Glomerular endothelial cell (primary cell): ENCODE data around the gene GPR171. TPM values are rescaled to one million over a fixed set of nuclear protein-coding genes. Genes with fewer than 3 reads are reported as not detected.
"Not testable (repeated sequence)": the region's sequence is repeated elsewhere in the genome, so short reads cannot be mapped to it uniquely, and the experiment has no call there.

Experiments used
- DNase-seq: peaks from one replicate; pipeline ENCODE4 v3.0.0-alpha.2; 2011; ENCODE audit warnings: low read depth, low spot score; ENCODE audit errors: extremely low read depth
- total RNA-seq: library from RNA; depleted of rRNA; stranded (reverse); fragments of >200 nt; gene quantifications from 2 replicates; pipeline ENCODE4 v1.2.3, GENCODE V29; 2015

The GPR171 gene
- total RNA-seq = not detected in 2 replicates

DNA sequence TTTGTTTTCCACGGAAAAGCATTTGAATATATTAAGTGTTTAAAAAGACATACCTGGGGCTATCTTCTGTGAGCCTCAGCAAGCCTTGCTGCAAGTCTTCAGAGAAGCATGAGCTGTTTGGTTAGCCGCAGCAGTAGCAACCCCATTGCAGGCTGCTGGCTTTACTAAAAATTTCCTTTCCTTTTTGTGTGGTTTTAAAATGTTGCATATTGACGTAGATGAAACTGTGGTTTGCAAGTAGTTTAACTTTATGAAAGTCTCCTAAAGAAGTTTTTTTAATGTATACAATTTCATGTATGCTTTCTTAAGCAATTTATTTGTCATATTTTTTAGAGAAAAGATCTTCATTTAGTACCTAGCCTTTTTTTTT, at the start of gene GPR171:
Gene GPR171 (minus strand): TSS at position 166 of the 370 bp plus-strand sequence. CDS start 3,830 bp downstream, outside the sequence.
- DNase-seq = no peak

DNA sequence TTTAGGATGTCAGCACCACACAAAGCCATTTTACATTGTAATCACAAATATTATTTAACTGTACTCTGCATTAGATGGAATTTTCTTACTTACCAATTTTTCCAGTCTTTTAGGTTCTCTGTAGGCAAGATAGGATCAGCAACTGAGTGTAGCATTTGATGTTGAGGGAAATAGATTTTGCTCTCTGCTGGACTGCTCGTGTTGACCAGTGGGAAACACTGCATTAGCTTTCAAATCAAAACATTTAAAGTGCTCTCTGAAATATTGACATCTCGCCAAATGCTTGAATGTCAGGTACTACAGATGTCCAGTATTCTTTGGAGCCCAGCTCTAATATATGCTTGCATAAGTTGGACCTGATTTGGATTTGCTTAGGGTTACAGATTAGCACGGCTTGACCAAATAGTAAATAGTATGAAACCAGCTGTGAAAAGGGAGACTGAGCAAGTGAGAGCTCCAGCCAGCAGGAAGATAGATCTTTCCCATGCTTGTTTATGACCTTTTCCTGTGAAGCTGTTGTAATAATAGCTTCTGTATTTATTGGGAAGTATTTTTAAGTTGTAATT, 45.8 kb upstream of the GPR171 start:
- no peak for DNase-seq

DNA sequence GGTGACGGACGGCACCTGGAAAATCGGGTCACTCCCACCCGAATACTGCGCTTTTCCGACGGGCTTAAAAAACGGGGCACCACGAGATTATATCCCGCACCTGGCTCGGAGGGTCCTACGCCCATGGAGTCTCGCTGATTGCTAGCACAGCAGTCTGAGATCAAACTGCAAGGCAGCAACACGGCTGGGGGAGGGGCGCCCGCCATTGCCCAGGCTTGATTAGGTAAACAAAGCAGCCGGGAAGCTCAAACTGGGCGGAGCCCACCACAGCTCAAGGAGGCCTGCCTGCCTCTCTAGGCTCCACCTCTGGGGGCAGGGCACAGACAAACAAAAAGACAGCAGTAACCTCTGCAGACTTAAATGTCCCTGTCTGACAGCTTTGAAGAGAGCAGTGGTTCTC, 39.0 kb upstream of the GPR171 start:
- DNase-seq = not testable (repeated sequence)

DNA sequence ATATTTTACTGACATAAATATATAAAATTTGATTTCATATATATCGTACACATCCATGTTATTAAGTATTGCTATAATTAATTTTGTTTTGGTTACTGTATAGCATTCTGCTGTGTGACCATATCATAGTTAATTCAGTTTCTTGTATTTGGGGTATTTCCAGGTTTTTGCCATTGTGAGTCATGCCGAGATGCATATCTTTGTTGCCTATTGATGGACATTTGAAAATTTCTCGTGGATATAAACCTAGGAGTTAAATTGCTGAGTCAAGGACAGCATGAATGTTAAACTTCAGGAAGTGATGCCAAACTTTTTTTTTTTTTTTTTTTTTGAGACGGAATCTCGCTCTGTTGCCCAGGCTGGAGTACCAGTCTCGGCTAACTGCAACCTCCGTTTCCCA, 33.7 kb upstream of the GPR171 start:
- no peak for DNase-seq

- no peak for DNase-seq
Measured at GRCh38 chr3:151236316-151236715, 33.3 kb upstream of the GPR171 start.

DNA sequence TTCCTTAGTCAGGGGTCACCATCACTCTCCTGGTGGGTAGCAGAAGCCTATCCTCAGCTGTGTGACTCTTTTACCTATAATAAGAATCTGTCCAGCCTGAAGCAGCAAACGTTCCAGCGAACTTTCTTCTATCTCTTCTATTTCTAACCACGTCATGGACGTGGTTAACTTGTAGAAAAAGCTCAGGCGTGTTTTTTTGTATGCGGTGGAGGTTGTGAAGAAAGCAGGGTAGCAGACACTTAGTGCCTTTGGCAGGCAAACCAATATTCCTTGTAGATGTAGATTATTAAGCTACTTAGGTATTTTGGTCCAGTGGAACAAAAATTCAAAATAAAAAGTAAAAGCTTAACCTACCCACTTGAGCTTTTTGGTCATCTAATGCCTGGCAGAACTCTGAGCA, 31.8 kb upstream of the GPR171 start:
- DNase-seq = no peak

DNA sequence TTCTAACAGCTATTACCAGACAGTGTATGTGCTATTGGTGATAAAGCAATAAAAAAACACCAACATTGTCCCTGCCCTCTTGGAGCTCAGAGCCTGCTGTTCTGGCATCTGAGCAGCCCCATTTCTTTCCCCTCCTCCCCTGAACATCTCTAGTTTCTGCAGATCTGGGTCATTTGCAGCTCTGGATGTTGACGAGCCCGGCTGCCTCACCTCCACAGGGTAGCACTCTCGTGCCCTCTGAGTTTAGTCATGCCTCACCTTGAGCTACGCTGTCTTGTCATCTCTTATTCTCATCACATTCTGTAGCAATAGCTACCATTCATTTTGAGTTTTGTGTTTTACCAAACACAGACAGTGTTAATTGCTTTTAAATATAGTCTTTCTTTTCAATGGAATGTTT, 30.0 kb upstream of the GPR171 start:
- DNase-seq = no peak

GRCh38 chr3:151232403-151232802, 29.4 kb upstream of the GPR171 start:
- DNase-seq = not testable (repeated sequence)

DNA sequence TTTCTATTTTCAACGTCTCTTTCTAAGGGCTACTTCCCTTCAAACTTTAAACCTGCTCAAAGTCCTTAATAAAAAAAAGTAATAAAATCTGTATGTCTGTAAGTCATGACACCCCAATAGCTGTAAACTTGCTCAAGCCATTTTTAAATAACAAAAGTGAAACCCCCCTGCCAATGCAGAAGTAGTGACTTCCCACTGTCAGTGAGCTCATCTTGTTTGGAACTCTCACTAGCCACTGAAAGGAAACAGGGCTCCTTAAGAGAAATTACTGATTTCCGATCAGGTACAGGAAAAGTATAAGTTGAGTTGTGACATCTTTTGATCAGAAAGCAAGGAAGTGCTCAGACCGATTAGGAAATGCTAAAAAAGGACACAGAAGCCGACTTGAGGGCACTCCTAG, 27.6 kb upstream of the GPR171 start:
- DNase-seq = no peak

- no peak for DNase-seq
Measured at GRCh38 chr3:151228666-151229040, 25.6 kb upstream of the GPR171 start.

DNA sequence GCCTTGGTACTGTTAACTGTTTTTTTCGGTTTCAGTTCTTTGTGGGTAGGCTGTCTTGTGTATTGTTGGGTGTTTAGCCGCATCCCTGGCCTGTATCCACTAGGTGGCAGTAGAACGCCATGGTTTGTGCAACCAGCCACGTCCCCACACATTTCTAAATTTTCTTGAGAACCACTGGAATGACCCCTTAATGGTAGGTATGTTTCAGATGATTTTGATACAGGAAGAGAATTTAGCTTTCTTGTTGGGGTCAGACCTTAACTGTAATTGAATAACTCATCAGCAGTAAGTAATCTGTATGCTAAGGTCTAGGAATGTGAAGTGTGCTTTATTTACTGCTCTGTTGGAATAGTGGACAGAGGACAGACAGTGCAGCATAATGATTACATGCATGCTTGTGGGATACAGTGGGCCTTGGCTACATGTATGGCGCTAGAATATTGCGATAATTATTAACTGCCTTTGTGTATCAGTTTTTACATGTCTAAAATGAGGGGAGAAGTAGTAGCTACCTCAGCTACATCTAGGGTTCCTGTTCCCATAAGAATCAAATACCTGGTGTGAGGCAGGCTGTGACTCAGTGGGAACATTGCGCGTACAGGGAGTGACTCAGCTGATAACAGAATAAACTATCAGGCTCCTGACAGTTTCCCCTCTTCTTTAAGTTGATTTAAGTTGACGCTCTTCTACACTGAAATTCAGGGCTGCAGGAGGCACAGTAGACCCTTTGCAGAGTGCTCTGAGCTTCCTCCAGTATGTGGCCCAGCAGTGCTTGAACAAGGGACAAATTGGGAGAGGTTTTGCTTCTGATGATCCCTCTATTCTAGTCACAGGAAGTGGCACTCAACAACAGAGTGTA, 25.0 kb upstream of the GPR171 start:
- peak; percentile 67 for DNase-seq

GRCh38 chr3:151227266-151227806, 24.3 kb upstream of the GPR171 start:
- no peak for DNase-seq

GRCh38 chr3:151226825-151227224, 23.8 kb upstream of the GPR171 start:
- no peak for DNase-seq

- DNase-seq = no peak
Measured at GRCh38 chr3:151226088-151226563, 23.1 kb upstream of the GPR171 start.

DNA sequence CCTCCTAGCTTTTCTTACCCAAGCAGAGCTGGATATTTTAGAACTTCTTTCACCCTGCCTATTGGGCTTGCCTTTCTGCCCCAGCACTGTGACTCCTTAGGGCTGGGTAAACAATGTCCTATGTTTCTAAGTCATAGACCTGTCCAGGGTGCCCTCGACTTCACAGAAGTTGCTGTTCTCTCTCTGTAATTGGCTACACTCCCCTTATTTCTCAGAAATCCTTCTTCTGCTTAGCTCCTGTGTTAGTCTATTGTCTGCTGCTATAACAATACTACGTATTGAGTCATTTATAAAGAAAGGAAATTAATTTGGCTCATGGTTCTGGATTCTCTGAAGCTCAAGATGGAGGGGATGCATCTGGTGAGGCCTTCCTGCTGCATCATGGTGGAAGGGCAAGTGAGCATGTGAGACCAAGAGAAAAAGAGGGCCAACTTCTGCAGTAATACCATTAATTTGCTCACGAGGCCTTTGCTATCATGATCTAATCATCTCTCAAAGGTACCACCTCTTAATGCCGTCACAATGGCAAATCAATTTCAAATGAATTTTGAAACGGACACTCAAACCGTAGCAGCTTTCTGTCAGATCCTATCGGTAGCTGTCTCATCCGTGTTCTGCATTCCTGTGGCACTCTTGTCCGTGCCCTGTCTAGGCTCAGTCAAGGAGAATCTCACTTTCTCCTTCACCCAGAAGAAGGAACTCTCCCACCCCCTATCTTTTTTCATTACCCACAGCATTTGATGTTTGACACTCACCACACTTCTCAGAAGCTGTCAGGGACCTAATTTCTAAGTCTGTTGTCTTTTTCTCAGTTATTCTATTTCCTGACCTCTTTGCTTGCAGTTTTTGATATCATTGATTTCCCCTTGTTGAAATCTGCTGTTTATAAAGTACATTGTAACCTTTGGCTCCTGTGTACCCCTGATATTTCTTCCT, 22.3 kb upstream of the GPR171 start:
- DNase-seq = peak; percentile 31

DNA sequence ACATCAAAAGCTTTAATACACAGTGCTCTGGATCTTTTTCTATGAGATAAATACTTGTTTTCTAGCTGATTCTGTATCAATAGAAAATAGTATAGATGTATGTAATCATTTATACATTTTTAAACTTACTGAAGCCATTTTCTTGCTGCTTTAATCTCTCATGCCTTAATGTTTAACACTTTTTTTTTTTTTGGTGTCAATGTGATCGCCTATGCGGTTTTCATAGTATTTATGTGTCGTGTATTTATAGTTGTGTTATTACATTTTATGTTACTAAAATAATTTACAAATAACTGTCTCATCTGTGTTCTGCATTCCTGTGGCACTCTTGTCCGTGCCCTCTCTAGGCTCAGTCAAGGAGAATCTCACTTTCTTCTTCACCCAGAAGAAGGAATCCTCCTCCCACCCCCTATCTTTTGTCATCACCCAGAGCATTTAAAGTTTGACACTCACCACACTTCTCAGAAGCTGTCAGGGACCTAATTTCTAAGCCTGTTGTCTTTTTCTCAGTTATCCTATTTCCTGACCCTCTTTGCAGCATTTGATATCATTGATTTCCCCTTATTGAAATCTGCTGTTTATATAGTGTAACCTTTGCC, 21.4 kb upstream of the GPR171 start:
- no peak for DNase-seq

GRCh38 chr3:151219056-151219455, 16.0 kb upstream of the GPR171 start:
- no peak for DNase-seq

- DNase-seq = no peak
Measured at GRCh38 chr3:151218136-151218535, 15.1 kb upstream of the GPR171 start.

- no peak for DNase-seq
Measured at GRCh38 chr3:151216641-151217607, 13.9 kb upstream of the GPR171 start.
